Fibroblast of villous mesenchyme (primary cell): ENCODE measurements around the gene SKIC2. TPM values are rescaled to one million over a fixed set of nuclear protein-coding genes. Genes with fewer than 3 reads are reported as not detected.
A peak's percentile ranks its signal among the peaks of the same experiment; 100 is the strongest.

Experiments
- DNase-seq: peaks from one replicate; pipeline ENCODE4 v3.0.0-alpha.2; 2010; ENCODE audit warnings: low read depth
- H3K4me3 ChIP-seq: 2 replicates; pipeline ENCODE4 v1.5.1; 2011; ENCODE audit warnings: low read depth, mild to moderate bottlenecking, low read length
- CTCF ChIP-seq: IDR thresholded peaks from 2 replicates; pipeline ENCODE4 v1.5.1; 2012; ENCODE audit warnings: low read depth, mild to moderate bottlenecking, low read length; ENCODE audit not compliant: insufficient read depth
- total RNA-seq: library from RNA; depleted of rRNA; stranded (reverse); fragments of >200 nt; gene quantifications from 2 replicates; pipeline ENCODE4 v1.2.3, GENCODE V29; 2012

Gene SKIC2
- total RNA-seq, 1 donor, result 52.2 TPM

- DNase-seq, result no peak
- no peak for TF ChIP-seq CTCF
- no peak overlapping the region for H3K4me3 ChIP-seq
Measured at GRCh38 chr6:31967926-31968320, 8.9 kb downstream of the SKIC2 start.

DNA sequence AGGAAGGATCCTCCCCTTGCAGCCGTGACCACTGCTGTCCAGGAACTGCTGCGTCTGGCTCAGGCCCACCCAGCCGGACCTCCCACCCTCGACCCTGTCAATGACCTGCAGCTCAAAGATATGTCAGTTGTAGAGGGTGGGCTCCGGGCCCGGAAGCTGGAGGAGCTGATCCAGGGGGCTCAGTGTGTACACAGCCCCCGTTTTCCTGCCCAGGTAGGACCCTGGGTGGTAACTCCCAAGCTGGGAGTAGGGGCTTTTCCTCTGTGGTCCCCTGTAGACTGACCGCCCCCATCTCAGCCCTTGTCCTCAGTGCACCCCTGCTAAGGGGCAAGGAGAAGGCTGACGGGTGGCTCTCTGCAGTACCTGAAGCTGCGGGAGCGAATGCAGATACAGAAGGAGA, 9.4 kb downstream of the SKIC2 start:
- DNase-seq, result no peak
- no peak for TF ChIP-seq CTCF
- no peak overlapping the region for H3K4me3 ChIP-seq

DNA sequence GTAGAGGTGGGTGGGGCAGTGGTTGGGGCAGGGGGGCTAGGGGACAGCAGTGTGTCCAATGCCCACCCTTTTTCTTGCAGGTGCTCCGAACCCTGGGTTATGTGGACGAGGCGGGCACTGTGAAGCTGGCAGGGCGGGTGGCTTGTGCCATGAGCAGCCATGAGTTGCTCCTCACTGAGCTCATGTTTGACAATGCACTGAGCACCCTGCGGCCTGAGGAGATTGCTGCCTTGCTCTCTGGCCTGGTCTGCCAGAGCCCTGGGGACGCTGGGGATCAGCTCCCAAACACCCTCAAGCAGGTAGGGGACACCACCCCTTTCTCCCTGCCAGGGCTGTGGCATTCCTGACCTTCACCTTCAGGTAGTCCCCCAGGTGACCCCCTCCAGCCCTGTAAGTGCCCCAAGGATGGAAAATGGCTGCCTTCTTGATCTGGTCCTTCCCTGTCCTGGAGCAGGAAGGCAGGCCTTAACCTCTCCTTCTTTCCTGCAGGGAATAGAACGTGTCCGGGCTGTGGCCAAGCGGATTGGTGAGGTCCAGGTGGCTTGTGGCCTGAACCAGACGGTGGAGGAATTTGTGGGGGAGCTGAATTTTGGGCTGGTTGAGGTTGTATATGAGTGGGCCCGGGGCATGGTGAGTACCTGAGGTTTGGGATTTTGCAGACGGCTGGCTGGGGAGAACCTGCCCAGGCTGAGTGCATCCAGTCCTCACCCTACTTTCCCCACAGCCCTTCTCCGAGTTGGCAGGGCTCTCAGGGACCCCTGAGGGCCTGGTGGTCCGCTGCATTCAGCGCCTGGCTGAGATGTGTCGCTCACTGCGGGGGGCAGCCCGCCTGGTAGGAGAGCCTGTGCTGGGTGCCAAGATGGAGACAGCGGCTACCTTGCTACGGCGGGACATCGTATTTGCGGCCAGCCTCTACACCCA, 10.1 kb downstream of the SKIC2 start:
- no peak for TF ChIP-seq CTCF
- H3K4me3 ChIP-seq, result no peak overlapping the region
- no peak for DNase-seq

DNA sequence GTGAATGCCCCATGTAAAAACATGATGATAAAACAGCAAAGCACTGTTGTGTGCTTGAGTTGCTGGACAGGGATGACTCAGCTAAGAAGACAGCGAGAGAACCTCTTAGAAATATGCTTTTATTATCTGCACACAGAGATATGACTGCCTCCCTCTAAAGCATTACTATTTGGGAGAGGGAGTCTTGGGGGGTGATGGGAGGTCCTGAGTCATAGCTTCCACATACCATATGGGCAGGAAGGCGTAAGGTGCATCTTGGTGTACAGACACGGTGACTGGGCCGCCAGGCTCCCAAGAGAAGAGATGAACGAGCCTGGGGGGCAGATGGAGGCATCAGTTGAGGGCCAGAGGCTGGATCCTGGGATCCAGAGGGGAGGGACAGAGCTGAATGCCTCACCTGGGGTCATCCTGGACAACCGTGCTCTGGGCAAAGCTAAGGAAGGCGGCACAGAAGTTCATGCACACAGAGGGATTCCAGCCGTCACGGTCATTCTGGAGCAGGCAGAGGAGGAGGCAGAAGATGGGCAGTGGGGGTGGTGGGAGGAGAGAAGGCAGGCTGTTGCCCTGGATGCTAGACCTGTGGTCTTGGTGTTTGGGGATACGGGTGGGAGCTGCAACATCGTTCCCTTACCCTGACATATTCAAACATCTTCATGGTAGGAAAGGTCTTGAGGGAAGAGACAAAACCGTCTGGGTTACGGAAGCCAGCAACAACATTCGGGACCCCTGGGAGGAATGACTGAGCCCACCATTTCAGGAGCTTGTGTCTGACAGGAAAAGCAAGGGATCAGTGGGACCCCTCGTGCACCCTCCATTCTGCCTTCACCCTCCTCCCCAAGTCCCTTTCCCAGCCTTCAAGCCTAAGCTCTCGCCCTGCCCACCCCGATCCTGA, 11.0 kb downstream of the SKIC2 start:
- DNase-seq, result peak; percentile 18
- TF ChIP-seq CTCF, result no peak
- peak overlapping the region; percentile 61 for H3K4me3 ChIP-seq

DNA sequence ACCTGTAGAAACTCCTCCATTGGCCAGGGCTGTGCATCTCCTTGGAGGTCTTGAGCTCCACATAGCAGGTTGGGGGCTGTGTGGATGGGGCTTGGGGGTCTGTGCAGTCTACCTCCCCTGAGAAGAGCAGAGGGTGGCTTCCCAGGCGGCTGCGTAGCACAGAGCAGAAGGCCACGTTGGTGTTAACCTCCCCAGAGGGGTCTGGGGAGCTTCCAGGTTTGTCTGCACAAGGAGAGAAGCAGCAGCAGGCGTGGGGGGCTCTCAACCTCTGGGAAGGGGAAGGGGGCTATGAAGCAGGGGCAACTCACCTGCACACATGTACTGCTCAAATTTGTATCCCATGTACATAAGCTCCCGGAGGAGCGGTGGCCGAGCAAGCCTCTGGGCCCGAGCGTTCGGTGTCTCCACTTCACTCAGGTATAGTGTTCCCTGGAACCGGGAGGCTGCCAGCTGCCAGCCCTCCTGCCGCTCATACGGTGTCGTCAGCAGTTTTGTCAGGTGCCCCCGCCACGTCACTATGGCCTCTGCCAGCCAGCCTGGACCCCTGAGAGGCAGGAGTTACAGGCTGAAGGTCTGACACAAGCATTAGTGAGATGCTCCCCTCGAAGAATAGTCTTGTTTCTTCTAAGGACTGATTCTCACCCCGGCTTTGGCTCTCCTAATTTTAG, 11.8 kb downstream of the SKIC2 start:
- DNase-seq, result no peak
- H3K4me3 ChIP-seq, result peak overlapping the region; percentile 61
- no peak for TF ChIP-seq CTCF

DNA sequence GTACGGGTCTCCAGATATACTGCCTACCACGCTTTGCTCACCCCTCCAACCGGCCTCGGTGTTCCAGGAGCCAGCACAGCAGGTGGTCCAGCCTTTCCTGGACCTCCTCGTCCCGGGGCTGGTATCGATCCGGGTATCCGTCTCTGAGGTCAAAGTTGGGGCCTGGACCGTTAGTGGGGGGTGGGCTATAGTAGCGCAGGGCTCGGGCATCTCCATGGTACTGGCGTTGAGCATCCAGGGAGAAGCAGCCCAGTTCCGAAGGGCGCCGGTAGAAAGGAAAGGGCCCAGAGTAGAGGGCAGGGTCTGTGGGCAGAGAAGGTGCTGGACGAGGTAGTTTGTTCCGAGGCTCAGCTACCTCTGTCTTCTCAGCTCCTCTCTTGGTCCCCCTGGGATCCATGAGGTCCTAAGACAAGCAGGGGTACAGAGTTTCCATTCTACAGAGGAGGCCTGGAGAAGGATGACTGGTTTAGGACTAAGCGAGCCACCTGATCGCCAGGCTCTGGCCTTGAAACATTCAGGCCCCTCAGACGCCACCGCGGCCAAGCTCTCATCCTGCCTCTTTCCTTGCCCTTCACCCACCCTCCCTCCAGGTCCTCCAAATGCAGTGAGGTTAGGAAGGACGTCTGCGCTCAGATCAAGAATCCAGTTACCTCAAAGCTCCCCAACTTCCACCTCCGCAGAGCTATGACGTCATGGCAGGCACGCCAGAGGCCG, 12.5 kb downstream of the SKIC2 start:
- no peak for TF ChIP-seq CTCF
- H3K4me3 ChIP-seq, result peak overlapping the region; percentile 61
- no peak for DNase-seq
